ENCODE results near the gene CDKN2AIPNL.
"Not testable (repeated sequence)": the region's sequence is repeated elsewhere in the genome, so short reads cannot be mapped to it uniquely, and the experiment has no call there.

Gene CDKN2AIPNL

DNA sequence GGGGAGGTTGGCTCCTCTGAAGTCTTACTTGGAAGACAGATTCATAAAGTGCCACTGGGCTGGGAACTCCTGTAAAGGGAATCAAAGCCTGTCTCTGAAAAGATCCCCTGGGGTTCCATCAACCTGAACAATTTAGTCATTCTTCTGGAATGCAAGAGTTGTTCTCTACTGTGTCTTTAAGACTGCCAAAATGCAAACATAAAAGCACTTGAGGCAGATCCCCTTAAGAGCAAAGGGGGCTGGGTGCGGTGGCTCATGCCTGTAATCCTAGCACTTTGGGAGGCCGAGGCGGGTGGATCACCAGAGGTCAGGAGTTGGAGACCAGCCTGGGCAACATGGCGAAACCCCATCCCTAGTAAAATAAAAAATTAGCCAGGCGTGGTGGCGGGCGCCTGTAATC lies 16.7 kb downstream of the CDKN2AIPNL start:
- TF ChIP-seq CTCF (IDR thresholded peaks at IDR 0.05; ENCODE audit: low read depth, low read length): no peak
- H3K4me3 ChIP-seq (replicated peaks in 1 of 2; ENCODE audit: low read depth in 2 of 2, low read length in 2 of 2): no peak overlapping the region
- peak in 1 of 2 donors; percentile 23 for DNase-seq (ENCODE audit: low read depth in 2 of 2)

- no peak for DNase-seq (ENCODE audit: low read depth in 2 of 2)
- no peak overlapping the region for H3K4me3 ChIP-seq (replicated peaks in 1 of 2; ENCODE audit: low read depth in 2 of 2, low read length in 2 of 2)
- no peak for TF ChIP-seq CTCF (IDR thresholded peaks at IDR 0.05; ENCODE audit: low read depth, low read length)
Measured at GRCh38 chr5:134392301-134392700, 19.4 kb downstream of the CDKN2AIPNL start.

DNA sequence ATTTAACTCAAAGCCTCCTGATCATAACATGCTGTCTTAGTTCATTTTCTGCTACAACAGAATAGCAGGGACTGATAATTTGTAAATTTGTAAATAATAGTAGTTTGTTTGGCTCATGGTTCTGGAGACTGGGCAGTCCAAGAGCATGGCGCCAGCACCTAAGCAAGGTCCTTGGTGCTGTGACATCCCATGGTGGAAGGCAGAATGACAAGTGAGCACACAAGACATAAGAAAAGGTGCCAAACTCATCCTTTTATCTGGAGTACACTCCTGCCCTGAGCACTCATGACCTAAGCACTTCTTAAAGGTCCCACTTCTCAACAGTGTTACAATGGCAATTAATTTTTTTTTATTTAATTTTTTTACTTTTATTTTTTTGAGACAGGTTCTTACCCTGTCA lies 24.2 kb downstream of the CDKN2AIPNL start:
- H3K4me3 ChIP-seq (replicated peaks in 1 of 2; ENCODE audit: low read depth in 2 of 2, low read length in 2 of 2): no peak overlapping the region
- TF ChIP-seq CTCF (IDR thresholded peaks at IDR 0.05; ENCODE audit: low read depth, low read length): no peak
- DNase-seq (ENCODE audit: low read depth in 2 of 2): no peak

- DNase-seq (ENCODE audit: low read depth in 2 of 2): no peak
- no peak for TF ChIP-seq CTCF (IDR thresholded peaks at IDR 0.05; ENCODE audit: low read depth, low read length)
- H3K4me3 ChIP-seq (replicated peaks in 1 of 2; ENCODE audit: low read depth in 2 of 2, low read length in 2 of 2): no peak overlapping the region
Measured at GRCh38 chr5:134383980-134384697, 27.5 kb downstream of the CDKN2AIPNL start.

DNA sequence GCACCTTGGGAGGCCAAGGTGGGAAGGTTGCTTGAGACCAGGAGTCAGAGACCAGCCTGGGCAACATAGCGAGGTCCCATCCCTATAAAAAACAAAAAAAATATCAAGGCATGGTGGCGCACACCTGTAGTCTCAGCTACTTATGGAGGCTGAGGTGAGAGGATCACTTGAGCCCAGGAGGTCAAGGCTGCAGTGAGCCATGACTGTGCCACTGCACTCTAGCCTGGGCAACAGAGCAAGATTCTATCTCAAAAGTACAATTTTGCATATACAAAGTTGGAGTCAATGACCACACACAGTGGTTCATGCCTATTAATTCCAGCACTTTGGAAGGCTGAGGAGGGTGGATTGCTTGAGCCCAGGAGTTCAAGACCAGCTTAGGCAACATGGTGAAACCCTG lies 29.5 kb downstream of the CDKN2AIPNL start:
- H3K4me3 ChIP-seq (replicated peaks in 1 of 2; ENCODE audit: low read depth in 2 of 2, low read length in 2 of 2); DNase-seq (ENCODE audit: low read depth in 2 of 2): not testable (repeated sequence)

- H3K4me3 ChIP-seq (replicated peaks in 1 of 2; ENCODE audit: low read depth in 2 of 2, low read length in 2 of 2): no peak overlapping the region
- no peak for TF ChIP-seq CTCF (IDR thresholded peaks at IDR 0.05; ENCODE audit: low read depth, low read length)
Measured at GRCh38 chr5:134380346-134380745, 31.3 kb downstream of the CDKN2AIPNL start.

GRCh38 chr5:134374232-134374631 lies 37.4 kb downstream of the CDKN2AIPNL start:
- no peak for TF ChIP-seq CTCF (IDR thresholded peaks at IDR 0.05; ENCODE audit: low read depth, low read length)
- no peak for DNase-seq (ENCODE audit: low read depth in 2 of 2)
- no peak overlapping the region for H3K4me3 ChIP-seq (replicated peaks in 1 of 2; ENCODE audit: low read depth in 2 of 2, low read length in 2 of 2)

More at GRCh38 chr5:134380346-134380745, 31.3 kb downstream of the CDKN2AIPNL start:
- DNase-seq (ENCODE audit: low read depth in 2 of 2): no peak

DNA sequence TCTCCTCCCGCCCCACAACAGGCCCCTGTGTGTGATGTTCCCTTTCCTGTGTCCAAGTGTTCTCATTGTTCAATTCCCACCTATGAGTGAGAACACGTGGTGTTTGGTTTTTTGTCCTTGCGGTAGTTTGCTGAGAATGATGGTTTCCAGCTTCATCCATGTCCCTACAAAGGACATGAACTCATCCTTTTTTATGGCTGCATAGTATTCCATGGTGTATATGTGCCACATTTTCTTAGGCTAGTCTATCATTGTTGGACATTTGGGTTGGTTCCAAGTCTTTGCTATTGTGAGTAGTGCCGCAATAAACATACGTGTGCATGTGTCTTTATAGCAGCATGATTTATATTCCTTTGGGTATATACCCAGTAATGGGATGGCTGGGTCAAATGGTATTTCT lies 38.0 kb downstream of the CDKN2AIPNL start:
- peak overlapping the region in 1 of 2 donors; percentile 96 for H3K4me3 ChIP-seq (replicated peaks in 1 of 2; ENCODE audit: low read depth in 2 of 2, low read length in 2 of 2)
- DNase-seq (ENCODE audit: low read depth in 2 of 2): not testable (repeated sequence)
